DND-41 (cell line): ENCODE measurements around the gene NBEA.

Experiments
- EZH2 ChIP-seq: IDR thresholded peaks from 3 replicates; pipeline ENCODE4 v1.6.1; 2012; ENCODE audit warnings: borderline replicate concordance, low read depth, mild to moderate bottlenecking, moderate library complexity, low read length, inconsistent platforms; ENCODE audit not compliant: severe bottlenecking
- TF ChIP-seq, protein P1 (sequence below): IDR thresholded peaks from 2 replicates; pipeline ENCODE4 v1.5.1; 2012; ENCODE audit warnings: borderline replicate concordance, low read length, moderate library complexity, mild to moderate bottlenecking; ENCODE audit not compliant: poor library complexity, severe bottlenecking; ENCODE audit errors: extremely low read depth

DNA sequence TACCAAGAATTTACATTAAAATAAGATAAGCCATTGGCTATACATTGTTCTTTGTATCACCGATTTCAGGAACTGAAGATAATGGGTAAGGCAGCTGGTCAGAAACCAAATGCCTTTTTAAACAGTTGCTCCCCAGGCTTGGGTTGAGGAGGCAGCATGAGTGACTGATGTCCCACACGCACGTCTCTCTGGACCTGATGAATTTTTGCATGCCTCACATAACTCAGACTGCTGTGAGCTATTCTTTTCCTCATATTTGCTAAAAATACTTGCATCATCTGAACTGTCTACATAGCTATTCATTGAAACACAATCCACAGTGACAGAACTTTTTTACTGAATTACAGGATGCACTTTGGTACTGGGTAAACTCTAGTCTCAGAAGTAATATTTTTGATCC, 658.1 kb downstream of the NBEA start:
- TF ChIP-seq, protein P1, sequence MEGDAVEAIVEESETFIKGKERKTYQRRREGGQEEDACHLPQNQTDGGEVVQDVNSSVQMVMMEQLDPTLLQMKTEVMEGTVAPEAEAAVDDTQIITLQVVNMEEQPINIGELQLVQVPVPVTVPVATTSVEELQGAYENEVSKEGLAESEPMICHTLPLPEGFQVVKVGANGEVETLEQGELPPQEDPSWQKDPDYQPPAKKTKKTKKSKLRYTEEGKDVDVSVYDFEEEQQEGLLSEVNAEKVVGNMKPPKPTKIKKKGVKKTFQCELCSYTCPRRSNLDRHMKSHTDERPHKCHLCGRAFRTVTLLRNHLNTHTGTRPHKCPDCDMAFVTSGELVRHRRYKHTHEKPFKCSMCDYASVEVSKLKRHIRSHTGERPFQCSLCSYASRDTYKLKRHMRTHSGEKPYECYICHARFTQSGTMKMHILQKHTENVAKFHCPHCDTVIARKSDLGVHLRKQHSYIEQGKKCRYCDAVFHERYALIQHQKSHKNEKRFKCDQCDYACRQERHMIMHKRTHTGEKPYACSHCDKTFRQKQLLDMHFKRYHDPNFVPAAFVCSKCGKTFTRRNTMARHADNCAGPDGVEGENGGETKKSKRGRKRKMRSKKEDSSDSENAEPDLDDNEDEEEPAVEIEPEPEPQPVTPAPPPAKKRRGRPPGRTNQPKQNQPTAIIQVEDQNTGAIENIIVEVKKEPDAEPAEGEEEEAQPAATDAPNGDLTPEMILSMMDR, result no peak
- TF ChIP-seq EZH2, result no peak
